ENCODE results near the gene MAPKAPK3. TPM values are rescaled to one million over a fixed set of nuclear protein-coding genes. Genes with fewer than 3 reads are reported as not detected.

MAPKAPK3 gene
- total RNA-seq, 1 donor from 2014 or later = 42.0 TPM

GRCh38 chr3:50627407-50628051, 10.6 kb downstream of the MAPKAPK3 start:
- DNase-seq = no peak

- DNase-seq = no peak
Observed at GRCh38 chr3:50628601-50629000, 11.7 kb downstream of the MAPKAPK3 start.

GRCh38 chr3:50630394-50630793, 13.4 kb downstream of the MAPKAPK3 start:
- DNase-seq = no peak

- no peak for DNase-seq
Observed at GRCh38 chr3:50630877-50631276, 13.9 kb downstream of the MAPKAPK3 start.

GRCh38 chr3:50632450-50632849, 15.5 kb downstream of the MAPKAPK3 start:
- no peak for DNase-seq

GRCh38 chr3:50633230-50633790, 16.4 kb downstream of the MAPKAPK3 start:
- no peak for DNase-seq

GRCh38 chr3:50635066-50635465, 18.1 kb downstream of the MAPKAPK3 start:
- DNase-seq = no peak

GRCh38 chr3:50637011-50637410, 20.1 kb downstream of the MAPKAPK3 start:
- DNase-seq = no peak

- no peak for DNase-seq
Observed at GRCh38 chr3:50637945-50638344, 21.0 kb downstream of the MAPKAPK3 start.

- DNase-seq = no peak
Observed at GRCh38 chr3:50639055-50639494, 22.1 kb downstream of the MAPKAPK3 start.

GRCh38 chr3:50642382-50642781, 25.4 kb downstream of the MAPKAPK3 start:
- no peak for DNase-seq

GRCh38 chr3:50644561-50644960, 27.6 kb downstream of the MAPKAPK3 start:
- peak; percentile 8 for DNase-seq

GRCh38 chr3:50645378-50645777, 28.4 kb downstream of the MAPKAPK3 start:
- DNase-seq = no peak

GRCh38 chr3:50648313-50648712, 31.4 kb downstream of the MAPKAPK3 start:
- DNase-seq = no peak

GRCh38 chr3:50648944-50649343, 32.0 kb downstream of the MAPKAPK3 start:
- DNase-seq = no peak

GRCh38 chr3:50649451-50649931, 32.5 kb downstream of the MAPKAPK3 start:
- DNase-seq = peak; percentile 40

- no peak for DNase-seq
Observed at GRCh38 chr3:50650018-50650417, 33.1 kb downstream of the MAPKAPK3 start.

- no peak for DNase-seq
Observed at GRCh38 chr3:50651445-50651844, 34.5 kb downstream of the MAPKAPK3 start.

GRCh38 chr3:50651920-50652529, 35.1 kb downstream of the MAPKAPK3 start:
- DNase-seq = no peak

- DNase-seq = no peak
Observed at GRCh38 chr3:50652709-50653108, 35.8 kb downstream of the MAPKAPK3 start.

GRCh38 chr3:50653937-50654595, 37.1 kb downstream of the MAPKAPK3 start:
- no peak for DNase-seq

- no peak for DNase-seq
Observed at GRCh38 chr3:50655009-50655830, 38.3 kb downstream of the MAPKAPK3 start.

All from tongue (tissue), 2 donors.